22Rv1 (cell line): Measurements from ENCODE around the gene RNF8.

ENCODE experiments used
- H3K27ac ChIP-seq: fragments of 450-650 bp; 2 replicates; pipeline ENCODE4 v1.5.1; 2017
- CTCF ChIP-seq: fragments of 450-650 bp; IDR thresholded peaks from 2 replicates; pipeline ENCODE4 v1.5.1; 2017; ENCODE audit warnings: mild to moderate bottlenecking
- ZFX ChIP-seq: fragments of 450-650 bp; IDR thresholded peaks from 2 replicates; pipeline ENCODE4 v1.6.1; 2017; ENCODE audit warnings: antibody characterized with exemption, borderline replicate concordance

Gene RNF8

GRCh38 chr6:37432590-37432915 is 78.8 kb downstream of the RNF8 start:
- TF ChIP-seq CTCF (no peak), ZFX (no peak)
- H3K27ac ChIP-seq, result peak overlapping the region; percentile 63

GRCh38 chr6:37432916-37433656 is 79.3 kb downstream of the RNF8 start, which contains the start of gene CMTR1:
Gene CMTR1 (plus strand): TSS chr6:37433221. CDS start chr6:37435630, 2,409 bp downstream.
- peak within 1 kb of the TSS; percentile 63 for H3K27ac ChIP-seq
- TF ChIP-seq ZFX (no peak), CTCF (no peak)

GRCh38 chr6:37433657-37434271 is 80.0 kb downstream of the RNF8 start:
- peak overlapping the region; percentile 63 for H3K27ac ChIP-seq
- TF ChIP-seq ZFX (no peak), CTCF (no peak)

GRCh38 chr6:37435373-37435772 is 81.6 kb downstream of the RNF8 start:
- no peak overlapping the region for H3K27ac ChIP-seq
- no peak for TF ChIP-seq CTCF
- no peak for TF ChIP-seq ZFX

GRCh38 chr6:37435816-37436215 is 82.0 kb downstream of the RNF8 start:
- H3K27ac ChIP-seq, result no peak overlapping the region
- TF ChIP-seq CTCF (no peak), ZFX (no peak)

- no peak for TF ChIP-seq CTCF
- TF ChIP-seq ZFX, result no peak
- H3K27ac ChIP-seq, result no peak overlapping the region
Measured at GRCh38 chr6:37438930-37439329, 85.1 kb downstream of the RNF8 start.

GRCh38 chr6:37441651-37442050 is 87.9 kb downstream of the RNF8 start:
- TF ChIP-seq CTCF (no peak), ZFX (no peak)
- H3K27ac ChIP-seq, result no peak overlapping the region
